GM18505 (cell line): ENCODE measurements around the gene BCL11A.

Experiments
- ATAC-seq: cut with Tn5 transposase; IDR thresholded peaks from one replicate; pipeline ENCODE4 v1.9.1; 2021; ENCODE audit not compliant: unreplicated experiment
- POLR2A ChIP-seq: IDR thresholded peaks from 4 replicates; pipeline ENCODE4 v1.6.1; 2011; ENCODE audit warnings: borderline replicate concordance; ENCODE audit not compliant: insufficient read depth, insufficient read length; ENCODE audit errors: extremely low read depth

Gene BCL11A

DNA sequence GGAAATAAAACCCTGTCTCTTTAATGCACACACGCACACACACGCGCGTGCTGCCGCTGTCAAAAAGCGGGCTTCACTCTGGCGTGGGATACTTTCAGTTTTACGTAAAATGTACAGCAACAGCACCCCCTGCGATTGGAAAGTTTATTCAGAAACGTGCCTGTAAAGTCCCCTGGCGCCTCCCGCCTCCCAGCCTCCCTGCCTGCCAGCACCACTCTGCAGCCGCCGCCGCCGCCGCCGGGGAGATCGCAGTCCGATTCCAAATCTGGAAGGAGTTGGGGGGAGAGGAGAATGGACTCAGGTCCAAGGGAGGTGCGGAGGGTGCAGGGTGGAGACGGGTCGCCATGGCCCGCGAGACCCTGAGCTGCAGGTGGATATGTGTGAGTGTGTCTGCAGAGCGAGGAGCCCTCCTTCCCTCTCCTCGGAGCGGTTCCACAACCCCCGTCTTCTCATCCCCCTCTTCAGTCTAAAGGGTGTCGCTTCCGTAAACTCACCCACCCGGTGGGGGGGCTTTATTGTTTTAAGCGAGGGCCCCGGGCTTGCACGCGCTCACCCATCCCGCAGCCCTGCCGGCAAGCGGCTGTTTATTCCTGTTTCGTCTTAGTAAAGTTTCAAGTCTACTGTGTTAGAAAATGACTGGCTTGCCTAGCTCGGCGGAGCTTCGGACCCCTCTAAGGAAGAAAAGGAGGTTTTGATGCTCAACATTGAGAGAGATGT, 1.8 kb upstream of the BCL11A start:
- ATAC-seq = peak; percentile 32
- peak; percentile 39 for TF ChIP-seq POLR2A

DNA sequence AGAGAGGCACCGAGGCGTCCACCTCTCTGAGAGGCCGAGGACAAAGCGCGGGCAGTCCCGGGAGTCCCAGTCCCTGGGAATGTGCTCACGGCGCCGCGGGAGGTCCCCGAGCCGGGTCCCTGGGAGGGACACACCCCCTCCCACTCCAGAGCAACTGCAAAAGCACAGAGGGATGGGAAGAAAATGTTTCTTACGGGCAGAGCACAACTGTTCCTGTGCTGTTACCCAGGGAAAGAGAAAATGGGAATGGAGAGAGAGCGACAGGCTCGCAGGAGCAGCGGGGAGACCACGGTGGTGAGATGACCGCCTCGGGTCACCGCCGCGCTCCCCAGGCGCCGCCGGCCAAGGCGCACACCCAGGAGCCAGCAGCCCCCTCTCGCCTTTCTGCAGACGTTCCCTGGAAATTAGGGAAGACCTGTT, 1.2 kb upstream of the BCL11A start:
- no peak for TF ChIP-seq POLR2A
- ATAC-seq = no peak

DNA sequence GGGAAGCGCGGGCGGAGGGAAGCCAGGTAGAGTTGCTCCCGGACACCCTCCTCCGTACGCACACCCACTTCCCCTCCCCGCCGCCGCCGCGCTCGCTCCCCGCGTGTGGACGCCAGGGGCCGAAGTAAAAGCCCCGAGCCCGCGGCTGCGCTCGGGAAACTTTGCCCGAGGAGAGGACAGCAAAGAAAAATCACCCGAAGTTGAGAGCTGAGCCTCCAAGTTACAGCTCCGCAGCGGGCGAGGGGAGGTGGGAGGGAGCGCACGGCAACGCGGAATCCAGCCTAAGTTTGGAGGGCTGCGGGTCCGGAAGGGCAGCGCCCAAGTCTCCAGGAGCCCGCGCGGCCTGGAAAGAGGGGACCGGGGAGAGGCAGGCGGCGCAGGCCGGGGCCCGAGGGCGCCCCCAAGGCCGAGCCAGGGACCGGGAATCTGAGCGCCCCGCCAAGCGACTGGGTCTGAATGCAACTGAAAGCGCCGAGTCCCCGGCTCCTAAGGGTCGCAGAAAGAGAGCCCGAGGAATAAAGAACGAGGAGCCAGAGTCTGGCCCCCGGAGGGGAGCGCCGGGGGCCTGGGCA, 706 bp upstream of the BCL11A start:
- peak; percentile 12 for TF ChIP-seq POLR2A

DNA sequence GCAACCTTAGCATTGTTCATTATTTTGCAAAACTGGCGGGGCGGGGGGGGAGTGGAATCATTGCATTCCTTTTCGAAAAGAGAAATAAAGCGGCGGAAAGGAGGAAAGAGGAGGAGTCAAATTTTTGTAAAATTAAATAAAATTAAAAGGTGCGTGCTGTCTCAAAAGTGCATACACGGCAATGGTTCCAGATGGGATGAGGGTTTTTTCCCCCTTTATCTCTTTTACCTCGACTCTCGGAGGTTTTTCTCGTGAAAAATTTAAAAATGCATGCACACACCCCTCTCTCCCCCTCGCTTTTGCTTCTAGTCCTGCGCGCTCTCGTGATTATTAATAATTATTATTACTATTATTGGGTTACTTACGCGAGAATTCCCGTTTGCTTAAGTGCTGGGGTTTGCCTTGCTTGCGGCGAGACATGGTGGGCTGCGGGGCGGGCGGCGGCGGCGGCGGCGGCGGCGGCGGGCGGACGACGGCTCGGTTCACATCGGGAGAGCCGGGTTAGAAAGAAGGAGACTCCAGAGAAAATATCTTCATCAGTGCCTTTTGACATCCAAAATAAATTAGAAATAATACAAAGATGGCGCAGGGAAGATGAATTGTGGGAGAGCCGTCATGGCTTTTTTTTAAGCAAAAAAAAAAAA, 481 bp downstream of the BCL11A start:
- no peak for ATAC-seq

More for the DNA sequence above, 706 bp upstream of the BCL11A start:
- peak; percentile 19 for ATAC-seq

DNA sequence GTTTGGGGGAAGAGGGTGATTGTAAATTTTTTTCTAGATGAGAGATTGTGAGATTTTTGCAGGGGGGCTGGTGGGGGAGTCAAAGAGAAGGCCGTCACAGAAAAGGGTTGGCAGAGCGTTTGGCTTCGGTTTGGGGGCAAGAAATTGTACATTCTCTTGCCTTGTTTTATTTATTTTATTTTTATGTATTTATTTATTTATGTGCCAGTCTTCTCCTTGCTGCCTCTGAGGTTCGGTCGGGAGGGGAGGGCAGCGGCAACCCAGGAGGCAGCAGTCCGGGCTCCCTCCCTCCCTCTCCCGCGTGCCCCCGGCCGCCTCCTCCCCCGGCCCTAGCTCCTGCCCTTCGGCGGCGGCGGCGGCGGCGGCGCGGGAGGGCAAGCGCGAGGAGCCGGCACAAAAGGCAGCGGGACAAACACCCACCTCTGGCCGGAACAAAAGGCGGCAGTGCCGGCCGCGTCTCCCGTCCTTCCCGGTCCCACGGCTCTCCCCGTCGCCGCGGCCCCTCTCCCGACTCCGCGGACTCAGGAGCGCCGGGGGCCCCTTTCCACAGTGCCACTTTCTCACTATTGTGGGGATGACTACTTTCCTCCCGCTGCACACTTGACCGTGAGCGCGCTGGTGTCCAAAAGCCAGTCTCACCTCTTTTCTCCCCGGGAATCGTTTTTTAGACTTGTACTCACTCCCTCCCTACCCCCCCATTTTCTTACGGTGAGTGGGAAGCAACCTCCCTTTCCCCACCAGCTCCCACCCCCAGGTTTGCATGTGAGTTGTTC, 1.2 kb downstream of the BCL11A start:
- ATAC-seq = no peak
- no peak for TF ChIP-seq POLR2A

More for the DNA sequence above, 481 bp downstream of the BCL11A start:
- TF ChIP-seq POLR2A = no peak

DNA sequence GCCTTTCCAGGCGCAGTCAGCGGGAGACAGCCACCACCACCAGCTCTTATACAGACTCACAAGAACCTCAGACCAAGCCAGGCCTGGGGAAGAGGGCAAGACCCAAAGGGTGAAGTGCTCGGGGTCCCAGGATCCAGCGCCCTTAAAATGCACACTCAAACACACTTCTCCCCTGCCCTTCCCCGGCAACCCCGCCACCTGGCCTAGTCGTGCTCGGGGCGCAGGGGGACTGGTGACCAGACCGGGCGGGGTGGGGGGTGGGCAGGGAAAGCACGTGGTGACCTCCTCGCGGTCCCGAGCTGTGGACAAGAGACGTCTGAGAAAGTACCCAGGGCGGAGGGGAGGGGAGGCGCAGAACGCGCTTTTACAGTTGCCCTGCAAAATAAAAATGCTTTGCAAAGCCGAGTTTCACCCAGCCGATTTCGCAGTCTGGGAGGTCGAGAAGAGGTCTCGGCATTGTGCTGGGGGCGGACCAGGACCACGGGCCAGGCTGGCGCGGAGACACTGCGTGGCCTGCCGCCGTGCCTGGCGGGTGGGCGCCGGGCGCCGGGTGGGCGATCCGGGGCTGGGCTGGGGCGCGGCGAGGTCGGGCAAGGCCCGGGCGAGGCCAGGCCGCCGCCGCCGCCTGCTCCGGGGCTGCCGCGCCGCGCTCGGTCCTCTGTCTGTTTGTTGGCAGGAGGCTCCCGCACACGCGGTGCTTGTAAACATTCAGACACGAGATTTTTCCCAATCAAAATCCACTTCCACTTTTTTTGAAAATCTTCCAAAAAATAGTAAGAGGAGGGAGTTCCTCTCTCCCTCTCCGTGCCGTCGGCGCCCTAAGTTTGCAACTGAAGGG, 2.0 kb downstream of the BCL11A start:
- no peak for TF ChIP-seq POLR2A
- ATAC-seq = no peak

DNA sequence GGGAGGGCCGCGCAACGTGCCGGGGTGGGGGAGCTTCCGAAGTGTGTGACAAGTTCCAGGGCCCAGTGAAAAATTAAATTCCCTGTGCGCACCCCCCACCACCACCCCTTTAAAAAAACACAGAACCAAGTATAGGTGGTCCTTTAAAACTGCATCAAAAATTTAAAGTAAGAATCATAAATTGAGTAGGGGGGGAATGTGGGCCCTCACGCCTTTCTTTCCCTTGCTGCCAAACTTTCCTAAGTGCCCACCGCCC, 2.5 kb downstream of the BCL11A start:
- no peak for TF ChIP-seq POLR2A
- ATAC-seq = no peak

DNA sequence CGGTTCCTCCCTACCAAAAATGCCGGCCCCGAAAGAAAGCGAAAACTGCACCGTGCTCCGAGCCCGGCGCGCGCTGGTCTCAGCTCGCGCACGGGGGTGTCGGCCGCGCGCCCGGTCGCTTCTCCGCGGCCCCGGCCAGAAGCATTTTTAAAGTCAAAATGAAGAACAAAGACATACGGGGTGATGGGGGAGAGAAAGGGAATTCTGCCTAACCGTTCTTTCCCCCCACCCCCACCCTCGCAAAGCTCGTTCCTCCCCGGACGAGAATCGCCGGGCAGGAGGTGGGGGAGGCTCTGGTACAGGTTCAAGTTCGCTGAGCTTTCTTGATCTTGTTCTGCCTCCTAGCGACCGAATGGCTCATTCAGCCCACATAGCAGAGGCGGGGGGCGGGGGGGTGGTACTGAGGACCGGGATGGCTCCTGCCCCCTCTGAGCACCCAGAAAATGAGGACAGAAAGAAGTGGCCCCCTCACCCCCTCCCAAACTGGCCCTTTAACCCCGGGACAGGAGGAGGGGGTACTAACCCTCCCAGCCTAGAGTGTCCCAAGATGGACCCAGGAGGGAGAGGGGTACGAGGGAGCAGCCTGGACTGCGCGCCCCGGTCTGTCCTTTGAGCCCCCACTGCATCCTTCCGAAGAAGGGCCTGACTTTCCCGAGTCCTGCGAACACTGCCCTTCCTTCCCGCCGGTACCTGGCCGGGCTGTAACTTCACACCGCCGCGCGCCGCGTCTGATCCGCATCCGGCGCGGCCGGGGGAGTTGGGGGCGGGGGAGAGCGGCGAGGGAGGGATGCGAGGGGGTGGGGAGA, 3.1 kb downstream of the BCL11A start:
- TF ChIP-seq POLR2A = peak; percentile 40
- ATAC-seq = peak; percentile 39

DNA sequence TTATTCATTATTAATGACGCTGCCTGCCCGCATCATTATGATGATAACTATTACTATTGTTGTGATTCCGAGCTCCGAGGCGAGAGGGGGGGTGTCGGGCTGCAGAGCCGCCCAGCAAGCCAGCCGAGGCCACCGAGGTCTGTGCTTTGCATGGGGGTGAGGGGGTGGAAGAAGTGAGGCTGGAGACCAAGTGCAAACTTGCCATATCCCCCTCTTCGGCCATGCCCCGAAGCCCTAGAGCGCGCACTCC, 3.6 kb downstream of the BCL11A start:
- TF ChIP-seq POLR2A = no peak
- no peak for ATAC-seq

DNA sequence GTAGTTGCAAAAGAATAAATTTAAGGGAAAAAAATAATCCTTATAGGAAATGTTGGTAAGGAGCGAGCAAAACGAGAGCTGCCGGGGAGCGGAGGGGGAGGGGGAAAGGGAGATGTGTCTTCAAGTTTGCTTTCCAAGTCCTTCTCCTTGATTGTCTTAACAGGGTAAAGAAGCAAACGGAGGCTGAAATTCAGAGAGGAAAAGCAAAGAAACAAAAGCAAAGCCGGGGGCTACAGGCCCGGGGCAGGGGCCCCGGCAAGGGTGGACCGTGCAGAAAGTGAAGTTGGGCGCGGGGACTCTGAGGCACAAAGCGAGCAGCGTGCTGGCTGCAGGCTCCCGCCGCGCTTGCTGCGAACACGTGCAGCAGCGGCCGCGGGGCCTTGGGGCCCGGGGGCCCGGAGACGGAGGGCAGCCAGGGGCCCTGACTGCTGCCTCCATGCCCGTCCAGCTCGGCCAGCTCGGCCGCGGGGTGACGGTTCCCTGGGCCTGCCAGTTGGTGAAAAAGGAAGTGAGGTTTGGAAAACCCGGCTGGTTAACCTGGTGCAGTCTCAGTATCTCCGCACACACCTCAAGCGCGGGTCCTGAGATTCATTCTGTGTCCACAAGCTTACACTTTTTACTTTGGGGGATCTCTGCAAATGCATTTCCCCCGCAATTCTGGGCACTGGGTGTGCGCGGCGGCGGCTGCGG, 4.1 kb downstream of the BCL11A start:
- ATAC-seq = no peak

DNA sequence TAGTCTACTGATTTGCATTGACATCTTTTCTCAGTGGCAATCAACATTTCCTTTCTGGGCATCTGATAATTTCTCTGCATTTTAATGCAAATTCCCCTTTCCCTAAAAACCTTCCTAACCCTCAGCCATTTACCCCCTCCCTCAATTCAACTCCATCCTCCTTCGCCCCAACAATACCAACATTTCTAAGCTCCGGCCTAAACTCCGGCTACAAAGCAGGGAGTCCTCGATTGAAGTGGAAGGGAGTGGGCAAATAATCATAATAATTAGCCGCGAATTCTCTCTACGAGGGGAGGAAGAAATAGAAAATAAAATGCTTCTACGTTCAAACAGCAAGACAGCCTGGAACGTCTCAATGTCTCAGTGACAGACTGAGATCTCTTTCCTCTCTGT, 4.6 kb downstream of the BCL11A start:
- no peak for TF ChIP-seq POLR2A
- ATAC-seq = no peak

More for the DNA sequence above, 4.1 kb downstream of the BCL11A start:
- peak; percentile 30 for TF ChIP-seq POLR2A

DNA sequence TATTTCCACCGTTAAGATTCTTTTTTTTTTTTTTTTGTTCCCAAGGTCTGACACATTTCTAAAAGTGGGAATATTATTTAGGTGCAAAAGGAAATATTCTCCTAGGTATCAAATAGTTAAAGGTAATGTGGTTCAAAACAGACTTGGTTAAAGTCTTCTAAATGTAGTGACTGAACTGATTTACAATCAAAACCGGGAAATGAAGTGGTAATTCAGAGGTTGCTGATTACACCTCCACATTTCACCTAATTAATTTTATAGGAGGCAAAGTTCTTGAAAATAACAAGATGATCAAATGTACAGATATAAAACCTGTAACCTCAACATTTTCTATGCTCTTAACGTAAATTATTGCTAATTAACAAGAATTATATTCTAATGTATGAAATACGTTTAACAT, 5.1 kb downstream of the BCL11A start:
- no peak for ATAC-seq
- no peak for TF ChIP-seq POLR2A
